ENCODE data around the gene ATP11A. TPM values are rescaled to one million over a fixed set of nuclear protein-coding genes. Genes with fewer than 3 reads are reported as not detected.

ATP11A gene
- total RNA-seq, 1 donor from 2014 or later: 281 TPM

GRCh38 chr13:112700291-112701060 is 10.6 kb downstream of the ATP11A start:
- H3K27me3 ChIP-seq (ENCODE audit: low read depth): no peaks in the 10 kb centered on the region
- peaks cover 56% of the 10 kb centered on the region for H3K4me1 ChIP-seq
- TF ChIP-seq CTCF (IDR thresholded peaks at IDR 0.05): no peak
- intact Hi-C loops (cut with DNase I): no loop called here
- ATAC-seq: peak; percentile 1 to 2
- no peaks in the 10 kb centered on the region for H3K9me3 ChIP-seq
- H3K36me3 ChIP-seq: peaks cover 16% of the 10 kb centered on the region
- H3K4me3 ChIP-seq: no peak overlapping the region
- H3K27ac ChIP-seq: peak overlapping the region; percentile 31
- no peak for DNase-seq

- Histone ChIP-seq H3K27me3 (ENCODE audit: low read depth) (no peaks in the 10 kb centered on the region), H3K4me1 (peaks cover 46% of the 10 kb centered on the region), H3K27ac (no peak overlapping the region), H3K9me3 (no peaks in the 10 kb centered on the region), H3K36me3 (peaks cover 5% of the 10 kb centered on the region), H3K4me3 (no peak overlapping the region)
- intact Hi-C loops (cut with DNase I): no loop called here
- no peak for ATAC-seq
- DNase-seq: peak; percentile 45
- TF ChIP-seq CTCF (IDR thresholded peaks at IDR 0.05): no peak
Measured at GRCh38 chr13:112702341-112702985, 12.6 kb downstream of the ATP11A start.

- H3K27me3 ChIP-seq (ENCODE audit: low read depth): no peaks in the 10 kb centered on the region
- peaks cover 5% of the 10 kb centered on the region for H3K36me3 ChIP-seq
- no peak for DNase-seq
- intact Hi-C loops (cut with DNase I): no loop called here
- peaks cover 46% of the 10 kb centered on the region for H3K4me1 ChIP-seq
- no peak overlapping the region for H3K27ac ChIP-seq
- no peak for TF ChIP-seq CTCF (IDR thresholded peaks at IDR 0.05)
- H3K4me3 ChIP-seq: no peak overlapping the region
- H3K9me3 ChIP-seq: no peaks in the 10 kb centered on the region
- peak; percentile 16 to 38 for ATAC-seq
Measured at GRCh38 chr13:112702986-112703379, 13.1 kb downstream of the ATP11A start.

- intact Hi-C loops (cut with DNase I): no loop called here
- TF ChIP-seq CTCF (IDR thresholded peaks at IDR 0.05): no peak
- DNase-seq: no peak
Measured at GRCh38 chr13:112703449-112704284, 13.8 kb downstream of the ATP11A start.

GRCh38 chr13:112704308-112705145 is 14.7 kb downstream of the ATP11A start:
- H3K9me3 ChIP-seq: no peaks in the 10 kb centered on the region
- H3K27me3 ChIP-seq (ENCODE audit: low read depth): no peaks in the 10 kb centered on the region
- TF ChIP-seq CTCF (IDR thresholded peaks at IDR 0.05): no peak
- H3K36me3 ChIP-seq: peaks cover 5% of the 10 kb centered on the region
- peak overlapping the region; percentile 53 for H3K27ac ChIP-seq
- DNase-seq (no peak), ATAC-seq (peak in 1 of 2 donors; percentile 14)
- intact Hi-C loops (cut with DNase I): no loop called here
- no peak overlapping the region for H3K4me3 ChIP-seq
- peaks cover 46% of the 10 kb centered on the region for H3K4me1 ChIP-seq

More at GRCh38 chr13:112703449-112704284, 13.8 kb downstream of the ATP11A start:
- Histone ChIP-seq H3K36me3 (peaks cover 5% of the 10 kb centered on the region), H3K4me1 (peaks cover 46% of the 10 kb centered on the region), H3K27ac (no peak overlapping the region), H3K4me3 (no peak overlapping the region), H3K27me3 (ENCODE audit: low read depth) (no peaks in the 10 kb centered on the region), H3K9me3 (no peaks in the 10 kb centered on the region)
- ATAC-seq: no peak

All from lower lobe of right lung (tissue), 2 donors.